ENCODE measurements around the gene PCDHB6.
"Not testable (repeated sequence)": the region's sequence is repeated elsewhere in the genome, so short reads cannot be mapped to it uniquely, and the experiment has no call there.

The PCDHB6 gene

DNA sequence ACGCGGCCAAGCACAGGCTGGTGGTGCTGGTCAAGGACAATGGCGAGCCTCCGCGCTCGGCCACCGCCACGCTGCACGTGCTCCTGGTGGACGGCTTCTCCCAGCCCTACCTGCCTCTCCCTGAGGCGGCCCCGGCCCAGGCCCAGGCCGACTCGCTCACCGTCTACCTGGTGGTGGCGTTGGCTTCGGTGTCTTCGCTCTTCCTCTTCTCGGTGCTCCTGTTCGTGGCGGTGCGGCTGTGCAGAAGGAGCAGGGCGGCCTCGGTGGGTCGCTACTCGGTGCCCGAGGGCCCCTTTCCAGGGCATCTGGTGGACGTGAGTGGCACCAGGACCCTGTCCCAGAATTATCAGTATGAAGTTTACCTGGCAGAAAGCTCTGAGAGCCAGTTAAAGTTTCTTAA lies 8.0 kb downstream of the PCDHB6 start:
- in situ Hi-C loops (cut with MboI; ENCODE audit: low sequenced_read_pairs), result not testable (repeated sequence)

DNA sequence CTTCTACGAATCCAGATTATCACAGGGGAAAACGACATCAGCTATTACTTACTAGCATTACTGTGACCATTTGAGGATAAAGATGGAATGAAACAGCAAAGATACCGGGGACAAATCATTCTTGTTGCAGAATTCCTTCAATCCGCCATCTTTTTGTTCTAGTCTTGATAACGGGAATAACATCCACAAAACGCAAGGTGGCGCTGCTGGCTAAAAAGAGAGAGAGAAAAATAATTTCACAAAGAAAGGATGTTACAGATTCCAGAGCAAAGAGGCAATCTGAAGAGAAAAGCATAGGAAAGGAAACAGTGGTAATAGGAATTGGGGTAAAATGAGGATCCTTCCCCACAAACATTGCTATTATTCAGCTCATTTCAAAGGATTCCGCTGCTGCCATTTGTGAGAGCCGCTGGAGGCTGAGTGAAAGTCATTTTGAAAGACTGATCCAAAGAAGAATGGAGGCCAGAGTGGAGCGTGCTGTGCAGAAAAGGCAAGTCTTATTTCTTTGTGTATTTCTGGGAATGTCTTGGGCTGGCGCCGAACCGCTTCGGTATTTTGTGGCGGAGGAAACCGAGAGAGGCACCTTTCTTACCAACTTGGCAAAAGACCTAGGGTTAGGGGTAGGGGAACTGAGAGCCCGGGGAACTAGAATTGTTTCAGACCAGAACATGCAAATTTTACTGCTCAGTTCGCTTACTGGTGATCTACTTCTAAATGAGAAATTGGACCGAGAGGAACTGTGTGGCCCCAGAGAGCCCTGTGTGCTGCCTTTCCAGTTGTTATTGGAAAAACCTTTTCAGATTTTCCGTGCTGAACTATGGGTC lies 22.7 kb downstream of the PCDHB6 start, which contains the start of gene PCDHB7:
TSS of gene PCDHB7 (plus strand) at position 264 of the 824 bp plus-strand sequence. CDS start at position 456, 192 bp downstream.
- in situ Hi-C loops (cut with MboI; ENCODE audit: low sequenced_read_pairs), result no loop called here

DNA sequence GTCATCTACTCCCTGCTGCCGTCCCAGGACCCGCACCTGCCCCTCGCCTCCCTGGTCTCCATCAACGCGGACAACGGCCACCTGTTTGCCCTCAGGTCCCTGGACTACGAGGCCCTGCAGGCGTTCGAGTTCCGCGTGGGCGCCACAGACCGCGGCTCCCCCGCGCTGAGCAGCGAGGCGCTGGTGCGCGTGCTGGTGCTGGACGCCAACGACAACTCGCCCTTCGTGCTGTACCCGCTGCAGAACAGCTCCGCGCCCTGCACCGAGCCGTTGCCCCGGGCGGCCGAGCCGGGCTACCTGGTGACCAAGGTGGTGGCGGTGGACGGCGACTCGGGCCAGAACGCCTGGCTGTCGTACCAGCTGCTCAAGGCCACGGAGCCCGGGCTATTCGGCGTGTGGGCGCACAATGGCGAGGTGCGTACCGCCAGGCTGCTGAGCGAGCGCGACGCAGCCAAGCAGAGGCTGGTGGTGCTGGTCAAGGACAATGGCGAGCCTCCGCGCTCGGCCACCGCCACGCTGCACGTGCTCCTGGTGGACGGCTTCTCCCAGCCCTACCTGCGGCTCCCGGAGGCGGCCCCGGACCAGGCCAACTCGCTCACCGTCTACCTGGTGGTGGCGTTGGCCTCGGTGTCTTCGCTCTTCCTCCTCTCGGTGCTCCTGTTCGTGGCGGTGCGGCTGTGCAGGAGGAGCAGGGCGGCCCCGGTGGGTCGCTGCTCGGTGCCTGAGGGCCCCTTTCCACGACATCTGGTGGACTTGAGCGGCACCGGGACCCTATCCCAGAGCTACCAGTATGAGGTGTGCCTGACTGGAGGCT lies 24.6 kb downstream of the PCDHB6 start:
- in situ Hi-C loops (cut with MboI; ENCODE audit: low sequenced_read_pairs), result not testable (repeated sequence)

DNA sequence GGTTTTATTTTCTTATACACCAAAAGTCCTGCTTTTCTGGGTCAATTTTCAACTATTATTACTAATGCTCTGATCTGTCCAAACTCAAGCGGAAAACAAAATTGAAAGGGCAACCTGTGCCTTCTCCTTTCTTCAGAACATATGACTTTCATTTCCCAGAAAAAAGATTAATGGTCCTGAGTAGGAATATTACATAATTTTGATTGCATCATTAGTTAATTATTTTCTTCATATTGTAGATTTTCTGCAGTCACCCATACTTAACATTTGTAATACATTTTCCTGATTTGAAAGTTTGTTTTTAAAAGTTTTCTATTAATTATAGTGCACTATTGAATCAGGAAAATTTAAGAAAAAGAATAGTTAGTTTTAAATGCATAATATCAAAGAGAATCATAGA lies 26.1 kb downstream of the PCDHB6 start:
- in situ Hi-C loops (cut with MboI; ENCODE audit: low sequenced_read_pairs), result no loop called here

DNA sequence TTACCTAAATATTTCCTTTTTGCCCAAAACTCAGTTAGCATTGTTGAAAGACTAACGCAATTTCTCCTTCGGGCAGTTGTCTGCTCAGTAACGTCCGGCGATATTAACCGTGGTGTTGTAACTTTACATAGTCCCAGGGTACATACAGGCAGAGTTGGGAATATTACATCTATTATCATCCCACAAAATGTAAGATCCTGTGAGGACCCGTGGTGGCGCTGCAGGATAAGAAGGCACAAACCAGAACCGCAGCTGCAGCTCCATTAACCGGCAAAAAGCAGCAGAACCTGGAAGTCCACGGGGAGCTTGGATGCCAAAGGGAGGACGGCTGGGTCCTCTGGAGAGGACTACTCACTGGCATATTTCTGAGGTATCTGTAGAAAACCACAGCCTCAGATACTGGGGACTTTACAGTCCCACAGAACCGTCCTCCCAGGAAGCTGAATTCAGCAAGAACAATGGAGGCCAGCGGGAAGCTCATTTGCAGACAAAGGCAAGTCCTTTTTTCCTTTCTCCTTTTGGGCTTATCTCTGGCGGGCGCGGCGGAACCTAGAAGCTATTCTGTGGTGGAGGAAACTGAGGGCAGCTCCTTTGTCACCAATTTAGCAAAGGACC lies 27.8 kb downstream of the PCDHB6 start, which contains the start of gene PCDHB8:
TSS of gene PCDHB8 (plus strand) at position 214 of the 615 bp plus-strand sequence. CDS start at position 459, 245 bp downstream.
- in situ Hi-C loops (cut with MboI; ENCODE audit: low sequenced_read_pairs), result not testable (repeated sequence)

DNA sequence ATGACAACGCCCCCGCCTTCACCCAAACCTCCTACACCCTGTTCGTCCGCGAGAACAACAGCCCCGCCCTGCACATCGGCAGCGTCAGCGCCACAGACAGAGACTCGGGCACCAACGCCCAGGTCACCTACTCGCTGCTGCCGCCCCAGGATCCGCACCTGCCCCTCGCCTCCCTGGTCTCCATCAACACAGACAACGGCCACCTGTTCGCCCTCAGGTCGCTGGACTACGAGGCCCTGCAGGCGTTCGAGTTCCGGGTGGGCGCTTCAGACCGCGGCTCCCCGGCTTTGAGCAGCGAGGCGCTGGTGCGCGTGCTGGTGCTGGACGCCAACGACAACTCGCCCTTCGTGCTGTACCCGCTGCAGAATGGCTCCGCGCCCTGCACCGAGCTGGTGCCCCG lies 29.5 kb downstream of the PCDHB6 start:
- in situ Hi-C loops (cut with MboI; ENCODE audit: low sequenced_read_pairs), result not testable (repeated sequence)

DNA sequence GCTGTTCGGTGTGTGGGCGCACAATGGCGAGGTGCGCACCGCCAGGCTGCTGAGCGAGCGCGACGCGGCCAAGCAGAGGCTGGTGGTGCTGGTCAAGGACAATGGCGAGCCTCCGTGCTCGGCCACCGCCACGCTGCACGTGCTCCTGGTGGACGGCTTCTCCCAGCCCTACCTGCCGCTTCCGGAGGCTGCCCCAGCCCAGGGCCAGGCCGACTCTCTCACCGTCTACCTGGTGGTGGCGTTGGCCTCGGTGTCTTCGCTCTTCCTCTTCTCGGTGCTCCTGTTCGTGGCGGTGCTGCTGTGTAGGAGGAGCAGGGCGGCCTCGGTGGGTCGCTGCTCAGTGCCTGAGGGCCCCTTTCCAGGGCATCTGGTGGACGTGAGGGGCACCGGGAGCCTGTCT lies 30.0 kb downstream of the PCDHB6 start:
- in situ Hi-C loops (cut with MboI; ENCODE audit: low sequenced_read_pairs), result not testable (repeated sequence)

DNA sequence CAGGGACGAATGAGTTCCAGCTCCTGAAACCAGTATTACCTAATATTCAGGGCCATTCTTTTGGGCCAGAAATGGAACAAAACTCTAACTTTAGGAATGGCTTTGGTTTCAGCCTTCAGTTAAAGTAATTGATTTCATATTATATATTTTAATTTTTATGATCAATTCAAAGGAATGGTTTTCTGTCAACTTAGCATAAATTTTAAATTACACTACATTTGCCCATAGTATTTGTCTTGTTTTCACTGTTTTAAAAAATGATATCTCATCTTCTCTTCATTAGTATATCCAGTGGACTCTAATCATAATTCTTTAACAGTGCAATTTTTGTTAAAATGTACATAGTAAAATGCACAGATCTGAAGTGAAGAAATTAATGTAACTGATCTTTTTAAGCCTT lies 30.5 kb downstream of the PCDHB6 start:
- in situ Hi-C loops (cut with MboI; ENCODE audit: low sequenced_read_pairs), result no loop called here

DNA sequence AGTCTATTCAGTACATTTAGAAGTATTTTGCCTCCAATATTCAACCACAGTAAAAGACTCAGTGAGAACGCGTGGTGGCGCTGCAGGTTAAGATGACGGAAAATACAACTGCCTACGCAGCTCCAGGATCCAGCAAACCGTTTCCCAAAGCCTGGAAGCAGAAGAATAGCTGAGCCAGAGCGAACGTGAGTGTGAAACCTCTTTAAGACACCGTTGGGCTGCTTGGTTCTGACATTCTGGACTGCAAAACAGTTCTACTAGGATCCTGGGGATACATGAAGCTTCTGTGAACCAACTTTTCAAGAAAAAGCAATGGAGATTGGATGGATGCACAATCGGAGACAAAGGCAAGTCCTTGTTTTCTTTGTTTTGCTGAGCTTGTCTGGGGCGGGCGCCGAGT lies 32.4 kb downstream of the PCDHB6 start, which contains the start of gene PCDHB16:
TSS of gene PCDHB16 (plus strand) at position 140 of the 400 bp plus-strand sequence. CDS start at position 313, 173 bp downstream.
- in situ Hi-C loops (cut with MboI; ENCODE audit: low sequenced_read_pairs), result no loop called here

DNA sequence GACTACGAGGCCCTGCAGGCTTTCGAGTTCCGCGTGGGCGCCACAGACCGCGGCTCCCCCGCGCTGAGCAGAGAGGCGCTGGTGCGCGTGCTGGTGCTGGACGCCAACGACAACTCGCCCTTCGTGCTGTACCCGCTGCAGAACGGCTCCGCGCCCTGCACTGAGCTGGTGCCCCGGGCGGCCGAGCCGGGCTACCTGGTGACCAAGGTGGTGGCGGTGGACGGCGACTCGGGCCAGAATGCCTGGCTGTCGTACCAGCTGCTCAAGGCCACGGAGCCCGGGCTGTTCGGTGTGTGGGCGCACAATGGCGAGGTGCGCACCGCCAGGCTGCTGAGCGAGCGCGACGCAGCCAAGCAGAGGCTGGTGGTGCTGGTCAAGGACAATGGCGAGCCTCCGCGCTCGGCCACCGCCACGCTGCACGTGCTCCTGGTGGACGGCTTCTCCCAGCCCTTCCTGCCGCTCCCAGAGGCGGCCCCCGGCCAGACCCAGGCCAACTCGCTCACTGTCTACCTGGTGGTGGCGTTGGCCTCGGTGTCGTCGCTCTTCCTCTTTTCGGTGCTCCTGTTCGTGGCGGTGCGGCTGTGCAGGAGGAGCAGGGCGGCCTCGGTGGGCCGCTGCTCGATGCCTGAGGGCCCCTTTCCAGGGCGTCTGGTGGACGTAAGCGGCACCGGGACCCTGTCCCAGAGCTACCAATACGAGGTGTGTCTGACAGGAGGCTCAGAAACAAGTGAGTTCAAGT lies 34.4 kb downstream of the PCDHB6 start:
- in situ Hi-C loops (cut with MboI; ENCODE audit: low sequenced_read_pairs), result not testable (repeated sequence)

DNA sequence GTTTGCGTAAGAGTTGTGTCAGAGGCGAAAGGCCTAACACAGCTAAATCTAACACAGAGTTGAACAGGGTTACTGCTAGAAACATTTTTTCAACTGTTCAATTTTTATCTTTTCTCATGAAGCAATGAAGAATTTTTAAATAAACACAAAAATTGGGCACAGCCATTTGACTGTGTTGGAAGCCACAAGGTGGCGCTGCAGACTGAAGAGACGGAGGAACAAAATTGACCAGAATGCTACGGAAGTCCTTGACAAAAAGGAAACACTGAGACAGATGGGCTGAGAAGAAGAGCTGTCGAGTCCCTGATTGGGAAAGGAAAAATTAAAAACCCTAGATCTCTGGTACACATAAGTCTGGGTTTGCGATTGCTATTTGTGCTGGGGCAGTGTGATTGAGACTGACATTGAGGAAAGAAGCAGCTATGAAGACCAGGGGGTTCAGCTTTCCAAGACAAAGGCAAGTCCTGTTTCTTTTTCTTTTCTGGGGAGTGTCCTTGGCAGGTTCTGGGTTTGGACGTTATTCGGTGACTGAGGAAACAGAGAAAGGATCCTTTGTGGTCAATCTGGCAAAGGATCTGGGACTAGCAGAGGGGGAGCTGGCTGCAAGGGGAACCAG lies 37.1 kb downstream of the PCDHB6 start, which contains the start of gene PCDHB9:
TSS of gene PCDHB9 (plus strand) at position 265 of the 616 bp plus-strand sequence. CDS start at position 423, 158 bp downstream.
- in situ Hi-C loops (cut with MboI; ENCODE audit: low sequenced_read_pairs), result no loop called here

DNA sequence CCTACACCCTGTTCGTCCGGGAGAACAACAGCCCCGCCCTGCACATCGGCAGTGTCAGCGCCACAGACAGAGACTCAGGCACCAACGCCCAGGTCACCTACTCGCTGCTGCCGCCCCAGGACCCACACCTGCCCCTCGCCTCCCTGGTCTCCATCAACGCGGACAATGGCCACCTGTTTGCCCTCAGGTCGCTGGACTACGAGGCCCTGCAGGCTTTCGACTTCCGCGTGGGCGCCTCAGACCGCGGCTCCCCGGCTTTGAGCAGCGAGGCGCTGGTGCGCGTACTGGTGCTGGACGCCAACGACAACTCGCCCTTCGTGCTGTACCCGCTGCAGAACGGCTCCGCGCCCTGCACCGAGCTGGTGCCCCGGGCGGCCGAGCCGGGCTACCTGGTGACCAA lies 38.8 kb downstream of the PCDHB6 start:
- in situ Hi-C loops (cut with MboI; ENCODE audit: low sequenced_read_pairs), result not testable (repeated sequence)

DNA sequence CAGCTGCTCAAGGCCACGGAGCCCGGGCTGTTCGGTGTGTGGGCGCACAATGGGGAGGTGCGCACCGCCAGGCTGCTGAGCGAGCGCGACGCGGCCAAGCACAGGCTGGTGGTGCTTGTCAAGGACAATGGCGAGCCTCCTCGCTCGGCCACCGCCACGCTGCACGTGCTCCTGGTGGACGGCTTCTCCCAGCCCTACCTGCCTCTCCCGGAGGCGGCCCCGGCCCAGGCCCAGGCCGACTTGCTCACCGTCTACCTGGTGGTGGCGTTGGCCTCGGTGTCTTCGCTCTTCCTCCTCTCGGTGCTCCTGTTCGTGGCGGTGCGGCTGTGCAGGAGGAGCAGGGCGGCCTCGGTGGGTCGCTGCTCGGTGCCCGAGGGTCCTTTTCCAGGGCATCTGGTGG lies 39.3 kb downstream of the PCDHB6 start:
- in situ Hi-C loops (cut with MboI; ENCODE audit: low sequenced_read_pairs), result not testable (repeated sequence)

DNA sequence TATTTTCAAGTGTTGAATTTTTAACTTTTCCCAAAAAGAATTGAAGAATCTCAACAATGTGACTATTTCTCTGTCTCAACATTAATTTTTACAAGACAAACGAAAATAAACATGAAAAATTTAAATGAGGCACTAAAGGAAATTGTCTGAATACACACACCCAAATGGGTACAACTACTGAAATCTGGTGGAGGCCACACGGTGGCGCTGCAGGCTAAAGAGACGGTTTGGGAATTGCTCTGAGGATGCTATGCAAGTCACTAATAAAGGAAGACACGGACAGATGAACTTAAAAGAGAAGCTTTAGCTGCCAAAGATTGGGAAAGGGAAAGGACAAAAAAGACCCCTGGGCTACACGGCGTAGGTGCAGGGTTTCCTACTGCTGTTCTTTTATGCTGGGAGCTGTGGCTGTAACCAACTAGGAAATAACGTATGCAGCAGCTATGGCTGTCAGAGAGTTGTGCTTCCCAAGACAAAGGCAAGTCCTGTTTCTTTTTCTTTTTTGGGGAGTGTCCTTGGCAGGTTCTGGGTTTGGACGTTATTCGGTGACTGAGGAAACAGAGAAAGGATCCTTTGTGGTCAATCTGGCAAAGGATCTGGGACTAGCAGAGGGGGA lies 42.4 kb downstream of the PCDHB6 start, which contains the start of gene PCDHB10:
TSS of gene PCDHB10 (plus strand) at position 244 of the 616 bp plus-strand sequence. CDS start at position 444, 200 bp downstream.
- in situ Hi-C loops (cut with MboI; ENCODE audit: low sequenced_read_pairs), result no loop called here

DNA sequence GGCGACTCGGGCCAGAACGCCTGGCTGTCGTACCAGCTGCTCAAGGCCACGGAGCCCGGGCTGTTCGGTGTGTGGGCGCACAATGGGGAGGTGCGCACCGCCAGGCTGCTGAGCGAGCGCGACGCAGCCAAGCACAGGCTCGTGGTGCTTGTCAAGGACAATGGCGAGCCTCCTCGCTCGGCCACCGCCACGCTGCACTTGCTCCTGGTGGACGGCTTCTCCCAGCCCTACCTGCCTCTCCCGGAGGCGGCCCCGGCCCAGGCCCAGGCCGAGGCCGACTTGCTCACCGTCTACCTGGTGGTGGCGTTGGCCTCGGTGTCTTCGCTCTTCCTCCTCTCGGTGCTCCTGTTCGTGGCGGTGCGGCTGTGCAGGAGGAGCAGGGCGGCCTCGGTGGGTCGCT lies 44.5 kb downstream of the PCDHB6 start:
- in situ Hi-C loops (cut with MboI; ENCODE audit: low sequenced_read_pairs), result not testable (repeated sequence)

DNA sequence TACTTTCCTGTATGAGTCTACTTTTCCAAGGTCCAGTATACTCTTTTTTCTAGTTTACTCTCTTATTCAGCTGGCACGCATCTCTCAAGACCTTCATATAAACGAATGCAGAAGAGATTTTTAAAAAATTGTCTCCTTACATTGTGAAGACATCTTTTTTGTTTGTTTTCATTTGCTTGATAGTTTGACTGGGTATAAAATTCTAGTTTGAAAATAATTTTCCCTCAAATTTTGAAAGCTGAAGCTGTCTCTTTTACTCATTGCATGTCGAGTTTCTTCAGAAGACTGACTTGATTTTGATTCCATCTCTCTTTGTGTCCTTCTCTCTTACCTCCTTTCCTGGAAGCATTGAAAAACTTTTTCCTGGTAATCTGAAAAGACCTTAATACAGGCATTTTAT lies 46.5 kb downstream of the PCDHB6 start:
- in situ Hi-C loops (cut with MboI; ENCODE audit: low sequenced_read_pairs), result no loop called here

DNA sequence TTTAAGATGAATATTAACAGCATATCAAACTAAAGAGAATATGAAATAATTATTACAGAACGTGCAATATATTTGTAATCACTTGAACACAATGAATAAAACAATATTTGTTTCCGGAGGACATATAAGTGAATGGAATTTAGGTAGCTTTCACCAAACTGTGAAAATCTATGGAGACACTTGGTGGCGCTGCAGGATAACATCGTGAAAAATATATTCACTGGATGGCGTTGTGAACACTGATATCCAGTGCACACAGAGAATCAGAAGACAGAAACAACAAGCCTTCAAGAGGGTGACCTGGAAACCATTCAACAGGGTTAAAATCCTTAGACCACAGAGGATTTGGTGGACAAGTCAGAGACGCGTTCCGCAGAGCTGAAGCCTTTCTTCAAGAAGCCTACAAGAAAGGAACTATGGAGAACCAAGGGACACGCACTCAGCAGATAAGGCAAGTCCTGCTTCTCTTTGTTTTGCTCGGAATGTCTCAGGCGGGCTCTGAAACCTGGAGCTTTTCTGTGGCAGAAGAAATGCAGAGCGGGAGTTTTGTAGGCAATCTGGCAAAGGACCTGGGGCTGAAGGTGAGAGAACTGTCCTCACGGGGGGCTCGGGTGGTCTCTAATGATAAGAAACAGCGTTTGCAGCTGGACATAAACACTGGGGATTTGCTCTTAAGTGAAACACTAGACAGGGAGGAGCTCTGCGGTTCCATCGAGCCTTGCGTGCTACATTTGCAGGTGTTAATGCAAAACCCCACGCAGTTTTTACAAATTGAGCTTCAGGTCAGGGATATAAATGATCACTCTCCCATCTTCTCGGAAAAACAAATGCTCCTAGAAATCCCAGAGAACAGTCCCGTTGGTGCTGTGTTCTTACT lies 49.7 kb downstream of the PCDHB6 start, which contains the start of gene PCDHB11:
TSS of gene PCDHB11 (plus strand) at position 269 of the 877 bp plus-strand sequence. CDS start at position 417, 148 bp downstream.
- in situ Hi-C loops (cut with MboI; ENCODE audit: low sequenced_read_pairs), result no loop called here

DNA sequence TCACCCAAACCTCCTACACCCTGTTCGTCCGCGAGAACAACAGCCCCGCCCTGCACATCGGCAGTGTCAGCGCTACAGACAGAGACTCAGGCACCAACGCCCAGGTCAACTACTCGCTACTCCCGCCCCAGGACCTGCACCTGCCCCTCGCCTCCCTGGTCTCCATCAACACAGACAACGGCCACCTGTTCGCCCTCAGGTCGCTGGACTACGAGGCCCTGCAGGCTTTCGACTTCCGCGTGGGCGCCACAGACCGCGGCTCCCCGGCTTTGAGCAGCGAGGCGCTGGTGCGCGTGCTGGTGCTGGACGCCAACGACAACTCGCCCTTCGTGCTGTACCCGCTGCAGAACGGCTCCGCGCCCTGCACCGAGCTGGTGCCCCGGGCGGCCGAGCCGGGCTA lies 51.3 kb downstream of the PCDHB6 start:
- in situ Hi-C loops (cut with MboI; ENCODE audit: low sequenced_read_pairs), result not testable (repeated sequence)
